Activated T-helper 1 cell treated with anti-CD3 and anti-CD28 coated beads, Interleukin-12 subunit alpha, Interleukin-12 subunit beta, Interleukin-2, Interleukin-4 antibody, amounts not matched to agents 30 ng/mL and 10 ng/mL and 1 ng/mL, durations not matched to agents 14 hours and 24 hours and 36 hours (primary cell): Measurements from ENCODE around the gene VMAC. TPM values are rescaled to one million over a fixed set of nuclear protein-coding genes. Genes with fewer than 3 reads are reported as not detected.
"Not testable (repeated sequence)": the region's sequence is repeated elsewhere in the genome, so short reads cannot be mapped to it uniquely, and the experiment has no call there.

Experiments used
- DNase-seq: peaks from one replicate; pipeline ENCODE4 v3.0.0; 2021; ENCODE audit warnings: low spot score
- H3K27ac Mint-ChIP-seq: one replicate; pipeline ENCODE4 v1.8.0; 2021; ENCODE audit warnings: mild to moderate bottlenecking, mixed read lengths
- H3K27me3 Mint-ChIP-seq: one replicate; pipeline ENCODE4 v1.8.0; 2022; ENCODE audit warnings: mild to moderate bottlenecking, moderate library complexity, mixed read lengths; ENCODE audit not compliant: insufficient read depth
- H3K36me3 Mint-ChIP-seq: one replicate; pipeline ENCODE4 v1.8.0; 2021; ENCODE audit warnings: low read depth, mixed read lengths
- H3K4me1 Mint-ChIP-seq: one replicate; pipeline ENCODE4 v1.8.0; 2021; ENCODE audit warnings: low read depth, mixed read lengths
- H3K4me3 Mint-ChIP-seq: one replicate; pipeline ENCODE4 v1.8.0; 2021; ENCODE audit warnings: mild to moderate bottlenecking, moderate library complexity, mixed read lengths
- H3K9me3 Mint-ChIP-seq: one replicate; pipeline ENCODE4 v1.8.0; 2021; ENCODE audit warnings: mixed read lengths
- intact Hi-C: fragments of 100-400 bp; cut with micrococcal nuclease; formaldehyde crosslinking; loops from one replicate; pipeline ENCODE4 v1.15.1; 2024
- total RNA-seq: library from RNA; stranded (reverse); gene quantifications from 2 replicates; pipeline ENCODE4 v1.2.3, GENCODE V29; 2022

VMAC gene
- total RNA-seq: 3.5 and 4.2 TPM in 2 replicates

GRCh38 chr19:5904352-5905113, at the start of gene VMAC:
VMAC (plus strand) TSS chr19:5904872; CDS start chr19:5904891, 19 bp downstream.
- no peaks in the 10 kb centered on the region for H3K27me3 Mint-ChIP-seq
- peak; percentile 100 for DNase-seq
- H3K9me3 Mint-ChIP-seq: no peaks in the 10 kb centered on the region
- peaks cover 11% of the 10 kb centered on the region for H3K36me3 Mint-ChIP-seq
- H3K27ac Mint-ChIP-seq: peak within 1 kb of the TSS; percentile 97
- H3K4me3 Mint-ChIP-seq: peak within 1 kb of the TSS; percentile 99
- intact Hi-C loops: loop anchor here (1.0 to 5.0 kb wide), 13 partner anchors 49 to 556 kb away; partner anchors contain the start of genes ALKBH7, CATSPERD, LONP1 and MICOS13
- peaks cover 30% of the 10 kb centered on the region for H3K4me1 Mint-ChIP-seq

- H3K9me3 Mint-ChIP-seq, H3K4me3 Mint-ChIP-seq, intact Hi-C loops, H3K4me1 Mint-ChIP-seq, H3K27ac Mint-ChIP-seq, DNase-seq, H3K36me3 Mint-ChIP-seq, H3K27me3 Mint-ChIP-seq: not testable (repeated sequence)
Measured at GRCh38 chr19:5855151-5855550, 49.5 kb upstream of the VMAC start.

- Mint-ChIP-seq H3K9me3 (no peaks in the 10 kb centered on the region), H3K27ac (no peak overlapping the region), H3K4me1 (no peaks in the 10 kb centered on the region), H3K4me3 (no peak overlapping the region), H3K36me3 (no peaks in the 10 kb centered on the region), H3K27me3 (no peaks in the 10 kb centered on the region)
- intact Hi-C loops: no loop called here
- DNase-seq: no peak
Measured at GRCh38 chr19:5857203-5858081, 47.2 kb upstream of the VMAC start.

GRCh38 chr19:5863030-5863665, 41.5 kb upstream of the VMAC start:
- Mint-ChIP-seq H3K27me3 (no peaks in the 10 kb centered on the region), H3K4me1 (no peaks in the 10 kb centered on the region), H3K4me3 (no peak overlapping the region), H3K36me3 (no peaks in the 10 kb centered on the region), H3K9me3 (no peaks in the 10 kb centered on the region), H3K27ac (no peak overlapping the region)
- no peak for DNase-seq
- intact Hi-C loops: no loop called here

GRCh38 chr19:5864013-5864720, 40.5 kb upstream of the VMAC start:
- Mint-ChIP-seq H3K9me3 (no peaks in the 10 kb centered on the region), H3K27me3 (no peaks in the 10 kb centered on the region), H3K4me3 (no peak overlapping the region), H3K4me1 (no peaks in the 10 kb centered on the region), H3K27ac (no peak overlapping the region), H3K36me3 (no peaks in the 10 kb centered on the region)
- DNase-seq: no peak
- intact Hi-C loops: no loop called here

GRCh38 chr19:5864725-5865486, 39.8 kb upstream of the VMAC start:
- peak overlapping the region; percentile 58 for H3K27ac Mint-ChIP-seq

GRCh38 chr19:5865772-5866171, 38.9 kb upstream of the VMAC start:
- no peak for DNase-seq
- H3K9me3 Mint-ChIP-seq: no peaks in the 10 kb centered on the region
- H3K4me1 Mint-ChIP-seq: no peaks in the 10 kb centered on the region
- intact Hi-C loops: no loop called here
- H3K27ac Mint-ChIP-seq: no peak overlapping the region
- H3K36me3 Mint-ChIP-seq: no peaks in the 10 kb centered on the region
- no peaks in the 10 kb centered on the region for H3K27me3 Mint-ChIP-seq
- no peak overlapping the region for H3K4me3 Mint-ChIP-seq

More at GRCh38 chr19:5864725-5865486, 39.8 kb upstream of the VMAC start:
- no peaks in the 10 kb centered on the region for H3K9me3 Mint-ChIP-seq
- DNase-seq: no peak
- H3K4me3 Mint-ChIP-seq: no peak overlapping the region
- no peaks in the 10 kb centered on the region for H3K27me3 Mint-ChIP-seq
- no peaks in the 10 kb centered on the region for H3K36me3 Mint-ChIP-seq
- no peaks in the 10 kb centered on the region for H3K4me1 Mint-ChIP-seq
- intact Hi-C loops: no loop called here

- no peaks in the 10 kb centered on the region for H3K9me3 Mint-ChIP-seq
- no peaks in the 10 kb centered on the region for H3K27me3 Mint-ChIP-seq
- H3K4me3 Mint-ChIP-seq: no peak overlapping the region
- intact Hi-C loops: no loop called here
- H3K36me3 Mint-ChIP-seq: no peaks in the 10 kb centered on the region
- H3K27ac Mint-ChIP-seq: no peak overlapping the region
- DNase-seq: no peak
- no peaks in the 10 kb centered on the region for H3K4me1 Mint-ChIP-seq
Measured at GRCh38 chr19:5867201-5868136, 37.2 kb upstream of the VMAC start.

- Mint-ChIP-seq H3K36me3 (no peaks in the 10 kb centered on the region), H3K4me1 (no peaks in the 10 kb centered on the region), H3K27me3 (no peaks in the 10 kb centered on the region), H3K27ac (no peak overlapping the region), H3K9me3 (no peaks in the 10 kb centered on the region), H3K4me3 (no peak overlapping the region)
- DNase-seq: no peak
- intact Hi-C loops: no loop called here
Measured at GRCh38 chr19:5870986-5871394, 33.7 kb upstream of the VMAC start.

- H3K9me3 Mint-ChIP-seq: no peaks in the 10 kb centered on the region
- intact Hi-C loops: no loop called here
- H3K36me3 Mint-ChIP-seq: no peaks in the 10 kb centered on the region
- no peak overlapping the region for H3K27ac Mint-ChIP-seq
- H3K4me1 Mint-ChIP-seq: no peaks in the 10 kb centered on the region
- DNase-seq: no peak
- H3K27me3 Mint-ChIP-seq: no peaks in the 10 kb centered on the region
- H3K4me3 Mint-ChIP-seq: no peak overlapping the region
Measured at GRCh38 chr19:5873617-5874199, 31.0 kb upstream of the VMAC start.

GRCh38 chr19:5874496-5874895, 30.2 kb upstream of the VMAC start:
- H3K9me3 Mint-ChIP-seq, DNase-seq, intact Hi-C loops, H3K27me3 Mint-ChIP-seq, H3K27ac Mint-ChIP-seq, H3K4me1 Mint-ChIP-seq, H3K36me3 Mint-ChIP-seq, H3K4me3 Mint-ChIP-seq: not testable (repeated sequence)
